MM.1S (cell line): ENCODE results near the gene NRG3.

ENCODE experiments used
- EZH2 ChIP-seq: fragments of 300-600 bp; sonication (generic); optimal IDR thresholded peaks from 2 replicates; pipeline ENCODE3; 2017; ENCODE audit warnings: low read depth, mild to moderate bottlenecking, antibody characterized with exemption, low read length, mixed read lengths
- TF ChIP-seq, protein P1 (sequence below): fragments of 300-600 bp; sonication (generic); IDR thresholded peaks from 2 replicates; pipeline ENCODE4 v1.5.1; 2016; ENCODE audit warnings: antibody characterized with exemption, low read length, mixed read lengths

DNA sequence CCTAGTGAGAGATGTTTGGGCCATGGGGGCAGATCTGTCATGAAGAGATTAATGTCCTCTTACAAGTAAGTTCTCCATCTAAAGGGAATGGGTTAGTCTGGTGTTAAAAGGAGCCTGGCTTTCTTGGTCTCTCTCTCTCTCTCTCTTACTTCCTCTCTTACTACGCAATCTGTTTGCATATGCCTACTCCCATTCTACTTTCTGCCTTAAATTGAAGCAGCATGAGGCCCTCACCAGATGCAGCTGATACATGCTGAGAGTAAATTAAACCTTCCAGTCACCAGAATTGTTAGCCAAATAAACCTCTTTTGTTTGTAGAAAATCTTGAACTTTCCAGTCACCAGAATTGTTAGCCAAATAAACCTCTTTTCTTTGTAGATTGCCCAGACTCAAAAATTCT is 884.1 kb downstream of the NRG3 start:
- TF ChIP-seq, protein P1, sequence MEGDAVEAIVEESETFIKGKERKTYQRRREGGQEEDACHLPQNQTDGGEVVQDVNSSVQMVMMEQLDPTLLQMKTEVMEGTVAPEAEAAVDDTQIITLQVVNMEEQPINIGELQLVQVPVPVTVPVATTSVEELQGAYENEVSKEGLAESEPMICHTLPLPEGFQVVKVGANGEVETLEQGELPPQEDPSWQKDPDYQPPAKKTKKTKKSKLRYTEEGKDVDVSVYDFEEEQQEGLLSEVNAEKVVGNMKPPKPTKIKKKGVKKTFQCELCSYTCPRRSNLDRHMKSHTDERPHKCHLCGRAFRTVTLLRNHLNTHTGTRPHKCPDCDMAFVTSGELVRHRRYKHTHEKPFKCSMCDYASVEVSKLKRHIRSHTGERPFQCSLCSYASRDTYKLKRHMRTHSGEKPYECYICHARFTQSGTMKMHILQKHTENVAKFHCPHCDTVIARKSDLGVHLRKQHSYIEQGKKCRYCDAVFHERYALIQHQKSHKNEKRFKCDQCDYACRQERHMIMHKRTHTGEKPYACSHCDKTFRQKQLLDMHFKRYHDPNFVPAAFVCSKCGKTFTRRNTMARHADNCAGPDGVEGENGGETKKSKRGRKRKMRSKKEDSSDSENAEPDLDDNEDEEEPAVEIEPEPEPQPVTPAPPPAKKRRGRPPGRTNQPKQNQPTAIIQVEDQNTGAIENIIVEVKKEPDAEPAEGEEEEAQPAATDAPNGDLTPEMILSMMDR, result no peak
- no peak for TF ChIP-seq EZH2
